CD4-positive, alpha-beta T cell (primary cell): ENCODE results near the gene CDKAL1. TPM values are rescaled to one million over a fixed set of nuclear protein-coding genes. Genes with fewer than 3 reads are reported as not detected.

Source experiments
- ATAC-seq: fragments of 200-7000 bp; cut with Tn5 transposase; one replicate; pipeline ENCODE4 v1.10.0; 2022; ENCODE audit warnings: mild to moderate bottlenecking; ENCODE audit not compliant: poor library complexity
- CTCF ChIA-PET: fragments of 350-600 bp; sonication (Branson Sonifier 250); formaldehyde crosslinking; loops from one replicate; lab custom pipeline; 2021; ENCODE audit warnings: antibody characterized with exemption, inconsistent platforms; lab: Charles Lee
- POLR2A ChIA-PET: fragments of 350-600 bp; sonication (Branson Sonifier 250); formaldehyde crosslinking; loops from one replicate; lab custom pipeline; 2021; ENCODE audit warnings: antibody characterized with exemption, inconsistent platforms; lab: Charles Lee
- DNase-seq, 14 experiments: peaks; one replicate each; pipeline ENCODE4 v3.0.0-alpha.2; 2013 to 2020; ENCODE audit warnings: mixed read lengths in 2 of 14
- H3K27ac ChIP-seq, 2 donors: one replicate each; pipeline versions ENCODE4 v1.5.1 to v1.7.0; 2013; ENCODE audit warnings: low read length in 2 of 2, low read depth in 1 of 2, mild to moderate bottlenecking in 1 of 2
- H3K27me3 ChIP-seq, 2 experiments: 1 replicate in 1 of 2; 2 replicates in 1 of 2; pipeline versions ENCODE4 v1.6.1 to v1.7.0; 2013; ENCODE audit warnings: low read length in 2 of 2, control low read depth in 1 of 2, mild to moderate bottlenecking in 1 of 2, moderate library complexity in 1 of 2; ENCODE audit not compliant: insufficient read depth in 2 of 2, control insufficient read depth in 1 of 2
- H3K36me3 ChIP-seq: one replicate; pipeline ENCODE4 v1.6.1; 2013; ENCODE audit warnings: low read length, control low read depth; ENCODE audit not compliant: insufficient read depth
- H3K4me1 ChIP-seq: one replicate; pipeline ENCODE4 v1.6.1; 2013; ENCODE audit warnings: low read length, control low read depth; ENCODE audit not compliant: insufficient read depth
- H3K4me3 ChIP-seq: one replicate; pipeline ENCODE4 v1.5.1; 2013; ENCODE audit warnings: mild to moderate bottlenecking, low read length, moderate library complexity
- H3K9me3 ChIP-seq, 2 experiments: 1 replicate in 1 of 2; 2 replicates in 1 of 2; pipeline versions ENCODE4 v1.6.1 to v1.7.0; 2013; ENCODE audit warnings: low read length in 2 of 2, mild to moderate bottlenecking in 2 of 2, control low read depth in 1 of 2, moderate library complexity in 1 of 2; ENCODE audit not compliant: control insufficient read depth in 1 of 2, insufficient read depth in 1 of 2
- H3K27ac Mint-ChIP-seq: one replicate; pipeline ENCODE4 v1.8.0; 2020; ENCODE audit warnings: mixed read lengths
- H3K27me3 Mint-ChIP-seq: one replicate; pipeline ENCODE4 v1.8.0; 2021; ENCODE audit warnings: mixed read lengths
- H3K36me3 Mint-ChIP-seq: one replicate; pipeline ENCODE4 v1.8.0; 2021; ENCODE audit warnings: low read depth, mixed read lengths
- H3K4me1 Mint-ChIP-seq: one replicate; pipeline ENCODE4 v1.8.0; 2021; ENCODE audit warnings: low read depth, mixed read lengths
- H3K4me3 Mint-ChIP-seq: one replicate; pipeline ENCODE4 v1.8.0; 2020; ENCODE audit warnings: mild to moderate bottlenecking, mixed read lengths
- H3K9me3 Mint-ChIP-seq: one replicate; pipeline ENCODE4 v1.8.0; 2020; ENCODE audit warnings: mixed read lengths
- CTCF ChIP-seq: fragments of 200-600 bp; IDR thresholded peaks from one replicate; pipeline ENCODE4 v1.8.0; 2022; ENCODE audit warnings: antibody characterized with exemption, mild to moderate bottlenecking
- intact Hi-C, 2 experiments: fragments of 100-400 bp; cut with DNase I in 1 of 2; cut with micrococcal nuclease in 1 of 2; formaldehyde crosslinking; loops; one replicate each; pipeline versions ENCODE4 v1.15.1 to v1.9.0; 2023 to 2025; cut with DNase I, micrococcal nuclease
- total RNA-seq, 174 experiments: library from RNA in 2 of 174; stranded (reverse) in 2 of 174; gene quantifications; one replicate each; pipeline ENCODE4 v1.2.3 and lab custom pipeline; 2021 to 2026

The CDKAL1 gene
- total RNA-seq, 2 experiments from 2014 or later, result 21.3 to 23.9 TPM

DNA sequence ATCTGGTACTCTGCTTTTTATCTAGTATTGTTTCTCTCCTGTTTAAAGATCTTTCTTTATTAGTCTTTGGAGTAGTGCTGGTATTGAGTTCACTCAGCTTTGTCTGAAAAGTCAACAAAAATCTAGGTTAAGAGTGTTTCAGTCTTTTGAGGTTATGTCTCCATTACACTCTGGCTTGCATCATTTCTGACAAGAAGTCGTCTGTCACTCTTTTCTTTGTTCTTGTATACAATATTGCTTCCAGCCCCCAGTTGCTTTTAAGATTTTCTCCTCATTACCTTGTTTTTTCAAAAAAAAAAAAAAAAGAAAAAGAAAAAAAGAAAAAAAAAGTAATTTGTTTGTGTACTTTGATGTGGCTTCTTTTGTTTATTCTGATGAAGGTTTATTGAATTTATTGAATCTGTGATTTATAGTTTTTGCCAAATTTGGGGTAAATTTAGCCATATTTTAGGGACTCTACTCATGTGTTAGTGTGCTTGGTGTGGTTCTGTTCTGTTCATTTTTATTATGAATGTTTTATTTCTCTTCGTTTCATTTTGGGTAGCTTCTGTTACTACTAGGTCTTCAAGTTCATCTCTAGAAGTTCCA, 408.9 kb downstream of the CDKAL1 start:
- peaks cover 5% of the 10 kb centered on the region for H3K9me3 Mint-ChIP-seq
- H3K4me1 Mint-ChIP-seq, result no peaks in the 10 kb centered on the region
- POLR2A ChIA-PET, result no interaction called here
- DNase-seq, result no peak
- Histone ChIP-seq H3K27ac (no peak overlapping the region), H3K4me3 (no peak overlapping the region), H3K36me3 (no peaks in the 10 kb centered on the region), H3K27me3 (no peaks in the 10 kb centered on the region), H3K4me1 (no peaks in the 10 kb centered on the region), H3K9me3 (peaks cover 0 to 13% of the 10 kb centered on the region in 2 experiments)
- H3K4me3 Mint-ChIP-seq, result no peak overlapping the region
- CTCF ChIA-PET, result interaction anchor here (0.7 kb wide), 1 partner anchor 17 kb away, joined by 5 read pairs; no protein-coding TSS in a partner anchor
- intact Hi-C loops, result no loop called here
- H3K36me3 Mint-ChIP-seq, result peaks cover 34% of the 10 kb centered on the region
- H3K27me3 Mint-ChIP-seq, result no peaks in the 10 kb centered on the region
- no peak for ATAC-seq
- TF ChIP-seq CTCF, result no peak
- H3K27ac Mint-ChIP-seq, result no peak overlapping the region

DNA sequence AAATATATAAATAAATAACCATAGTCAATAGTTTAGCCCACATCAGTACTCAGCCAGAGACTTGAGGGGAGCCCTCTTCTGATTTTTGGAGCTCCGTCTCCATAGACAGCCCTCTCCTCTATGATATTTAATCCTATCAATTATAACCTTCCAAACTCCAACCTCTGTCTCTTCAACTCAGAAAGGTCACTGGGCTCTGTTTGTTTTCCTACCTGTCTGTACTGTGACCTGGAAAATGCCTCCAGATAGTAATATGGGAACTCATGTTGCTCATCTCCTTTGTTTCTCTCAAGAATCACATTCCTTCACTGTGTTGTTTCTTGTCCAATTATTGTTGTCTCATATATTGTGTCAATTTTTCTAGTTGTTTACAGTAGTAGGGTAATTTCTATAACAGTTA, 409.7 kb downstream of the CDKAL1 start:
- no peaks in the 10 kb centered on the region for H3K27me3 ChIP-seq
- intact Hi-C loops, result no loop called here
- Mint-ChIP-seq H3K27me3 (no peaks in the 10 kb centered on the region), H3K9me3 (peaks cover 5% of the 10 kb centered on the region), H3K36me3 (peaks cover 32% of the 10 kb centered on the region), H3K27ac (no peak overlapping the region), H3K4me1 (no peaks in the 10 kb centered on the region), H3K4me3 (no peak overlapping the region)
- CTCF ChIA-PET, result no interaction called here
- H3K27ac ChIP-seq, result no peak overlapping the region
- no peak for DNase-seq
- no peak for ATAC-seq
- no peaks in the 10 kb centered on the region for H3K36me3 ChIP-seq
- H3K4me1 ChIP-seq, result no peaks in the 10 kb centered on the region
- no peak overlapping the region for H3K4me3 ChIP-seq
- POLR2A ChIA-PET, result no interaction called here
- H3K9me3 ChIP-seq, result peaks cover 0 to 13% of the 10 kb centered on the region in 2 experiments
- no peak for TF ChIP-seq CTCF

- DNase-seq (no peak), ATAC-seq (no peak)
- ChIA-PET POLR2A (no interaction called here), CTCF (no interaction called here)
- no peak overlapping the region for H3K4me3 ChIP-seq
- no peaks in the 10 kb centered on the region for H3K27me3 ChIP-seq
- intact Hi-C loops, result no loop called here
- H3K27ac ChIP-seq, result no peak overlapping the region
- no peaks in the 10 kb centered on the region for H3K4me1 Mint-ChIP-seq
- H3K36me3 Mint-ChIP-seq, result peaks cover 40% of the 10 kb centered on the region
- no peaks in the 10 kb centered on the region for H3K36me3 ChIP-seq
- TF ChIP-seq CTCF, result no peak
- H3K9me3 Mint-ChIP-seq, result peaks cover 5% of the 10 kb centered on the region
- H3K4me3 Mint-ChIP-seq, result no peak overlapping the region
- H3K27ac Mint-ChIP-seq, result no peak overlapping the region
- no peaks in the 10 kb centered on the region for H3K4me1 ChIP-seq
- H3K27me3 Mint-ChIP-seq, result no peaks in the 10 kb centered on the region
- H3K9me3 ChIP-seq, result peaks cover 0 to 8% of the 10 kb centered on the region in 2 experiments
Observed at GRCh38 chr6:20946022-20946421, 411.8 kb downstream of the CDKAL1 start.
